Measurements from ENCODE around the gene RPS6KA2. TPM values are rescaled to one million over a fixed set of nuclear protein-coding genes. Genes with fewer than 3 reads are reported as not detected.

RPS6KA2 gene
- total and polyA plus RNA-seq, 4 experiments from 2014 or later, result 1.1 to 10.6 (median 6.6) TPM

DNA sequence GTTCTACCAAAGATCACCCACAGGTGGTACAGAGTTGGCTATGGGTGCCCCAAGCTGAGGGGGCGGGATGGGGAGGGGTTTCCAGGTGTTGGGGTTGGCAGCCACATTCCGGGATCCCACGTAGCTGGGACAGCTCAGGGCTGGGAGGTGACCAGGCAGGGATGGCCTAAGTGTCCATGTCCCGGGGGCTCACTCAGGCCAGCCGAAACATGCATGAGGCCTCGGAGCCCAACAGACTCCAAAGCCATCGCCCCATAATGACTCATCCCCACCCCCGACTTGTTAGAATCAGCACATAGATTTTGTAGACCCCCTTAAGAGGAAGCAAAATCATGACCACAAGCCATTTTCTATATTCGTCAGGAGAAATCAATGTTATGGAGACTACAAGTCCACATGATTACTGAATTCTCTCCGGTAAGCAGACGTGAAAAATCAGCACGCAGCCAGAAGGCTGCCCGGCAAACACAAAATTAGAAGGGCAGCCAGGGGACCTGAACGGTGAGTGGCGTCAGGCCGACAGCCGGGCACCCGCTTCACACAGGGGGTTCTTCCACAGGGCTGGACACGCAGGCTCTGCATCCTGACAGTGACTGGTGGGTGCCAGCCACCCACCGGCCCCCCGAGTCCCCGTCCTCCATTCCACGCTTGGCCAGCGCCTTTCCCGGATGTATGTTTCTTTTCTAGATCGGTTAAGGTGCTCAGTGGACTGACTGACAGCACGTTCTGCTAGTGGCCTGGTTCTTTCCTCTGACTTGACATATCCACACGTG lies 121.7 kb downstream of the RPS6KA2 start:
- H3K27me3 ChIP-seq (ENCODE audit: insufficient read depth, low read length), result no peaks in the 10 kb centered on the region
- H3K9me3 Mint-ChIP-seq, result no peaks in the 10 kb centered on the region
- ChIA-PET CTCF (ENCODE audit: partially characterized antibody) (no interaction called here), POLR2A (ENCODE audit: partially characterized antibody) (no interaction called here)
- no peak overlapping the region for H3K27ac Mint-ChIP-seq
- H3K27me3 Mint-ChIP-seq, result no peaks in the 10 kb centered on the region
- H3K27ac ChIP-seq (ENCODE audit: low read depth, low read length), result no peak overlapping the region
- no peaks in the 10 kb centered on the region for H3K4me1 ChIP-seq (ENCODE audit: insufficient read depth, low read length)
- no peak for DNase-seq
- H3K4me1 Mint-ChIP-seq, result peaks cover 0 to 4% (median 0%) of the 10 kb centered on the region in 4 donors
- no peak overlapping the region for H3K4me3 Mint-ChIP-seq
- no peaks in the 10 kb centered on the region for H3K36me3 ChIP-seq (ENCODE audit: insufficient read depth, low read length)
- H3K4me3 ChIP-seq (ENCODE audit: low read length in 2 of 2), result no peak overlapping the region
- intact Hi-C loops (cut with micrococcal nuclease), result no loop called here
- no peaks in the 10 kb centered on the region for H3K9me3 ChIP-seq (ENCODE audit: control insufficient read depth in 1 of 2, low read length in 2 of 2)
- H3K36me3 Mint-ChIP-seq, result peaks cover 0 to 12% of the 10 kb centered on the region in 2 donors

GRCh38 chr6:166504100-166504499 lies 123.0 kb downstream of the RPS6KA2 start:
- intact Hi-C loops (cut with micrococcal nuclease), result no loop called here
- peaks cover 0 to 18% of the 10 kb centered on the region in 2 donors for H3K36me3 Mint-ChIP-seq

DNA sequence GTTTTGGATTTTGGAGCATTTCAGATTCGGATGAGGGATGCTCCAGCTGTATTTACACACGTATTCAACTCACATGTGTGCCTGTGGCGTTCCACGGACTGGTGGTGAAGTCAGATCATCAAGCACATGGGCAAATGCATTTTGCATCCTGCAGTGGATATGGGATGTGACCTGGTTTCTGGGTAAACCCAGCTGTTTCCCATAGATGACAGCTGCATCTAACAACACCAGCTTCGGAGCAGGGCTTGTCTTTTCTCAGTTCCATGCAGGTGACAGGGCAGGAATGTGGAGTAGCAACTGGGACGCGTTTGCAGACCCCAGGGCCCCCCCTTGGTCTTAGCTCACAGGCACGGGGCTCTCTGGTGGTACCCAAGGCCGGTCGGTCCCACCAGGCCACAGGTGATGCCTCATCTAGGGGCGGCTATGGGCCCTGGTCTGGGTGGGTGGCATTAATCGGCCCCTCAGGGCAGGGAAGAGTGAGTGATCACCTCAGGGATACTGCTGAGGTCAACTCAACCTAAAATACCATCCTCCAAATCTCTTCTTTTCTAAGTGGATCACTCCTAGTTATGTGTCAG lies 123.8 kb downstream of the RPS6KA2 start:
- no peaks in the 10 kb centered on the region for H3K4me1 ChIP-seq (ENCODE audit: insufficient read depth, low read length)
- H3K27me3 ChIP-seq (ENCODE audit: insufficient read depth, low read length), result no peaks in the 10 kb centered on the region
- Mint-ChIP-seq H3K27ac (peak overlapping the region in 1 of 7 donors; percentile 43), H3K4me1 (peaks cover 0 to 7% (median 0%) of the 10 kb centered on the region in 4 donors), H3K27me3 (no peaks in the 10 kb centered on the region), H3K36me3 (peaks cover 3 to 17% of the 10 kb centered on the region in 2 donors), H3K9me3 (peaks cover 0 to 4% (median 0%) of the 10 kb centered on the region in 8 donors), H3K4me3 (no peak overlapping the region)
- H3K36me3 ChIP-seq (ENCODE audit: insufficient read depth, low read length), result no peaks in the 10 kb centered on the region
- ChIA-PET POLR2A (ENCODE audit: partially characterized antibody) (no interaction called here), CTCF (ENCODE audit: partially characterized antibody) (interaction anchor here (1.0 to 1.2 kb wide), 2 partner anchors 9 to 103 kb away, joined by 3 read pairs; no protein-coding TSS in a partner anchor)
- DNase-seq, result no peak
- H3K27ac ChIP-seq (ENCODE audit: low read depth, low read length), result no peak overlapping the region
- no peaks in the 10 kb centered on the region for H3K9me3 ChIP-seq (ENCODE audit: control insufficient read depth in 1 of 2, low read length in 2 of 2)
- no peak overlapping the region for H3K4me3 ChIP-seq (ENCODE audit: low read length in 2 of 2)
- intact Hi-C loops (cut with micrococcal nuclease), result no loop called here

More at GRCh38 chr6:166504100-166504499, 123.0 kb downstream of the RPS6KA2 start:
- Mint-ChIP-seq H3K9me3 (peaks cover 0 to under 1% (median 0%) of the 10 kb centered on the region in 8 donors), H3K27ac (peak overlapping the region in 1 of 7 donors; percentile 18), H3K4me3 (no peak overlapping the region), H3K4me1 (peaks cover 0 to 7% (median 0%) of the 10 kb centered on the region in 4 donors), H3K27me3 (no peaks in the 10 kb centered on the region)
- H3K27me3 ChIP-seq (ENCODE audit: insufficient read depth, low read length), result no peaks in the 10 kb centered on the region
- CTCF ChIA-PET (ENCODE audit: partially characterized antibody), result no interaction called here
- no peak overlapping the region for H3K4me3 ChIP-seq (ENCODE audit: low read length in 2 of 2)
- no peak for DNase-seq
- POLR2A ChIA-PET (ENCODE audit: partially characterized antibody), result no interaction called here
- H3K4me1 ChIP-seq (ENCODE audit: insufficient read depth, low read length), result no peaks in the 10 kb centered on the region
- H3K9me3 ChIP-seq (ENCODE audit: control insufficient read depth in 1 of 2, low read length in 2 of 2), result no peaks in the 10 kb centered on the region
- H3K36me3 ChIP-seq (ENCODE audit: insufficient read depth, low read length), result no peaks in the 10 kb centered on the region
- H3K27ac ChIP-seq (ENCODE audit: low read depth, low read length), result no peak overlapping the region

GRCh38 chr6:166502453-166502852 lies 124.6 kb downstream of the RPS6KA2 start:
- H3K4me1 Mint-ChIP-seq, result peaks cover 0 to 5% (median 0%) of the 10 kb centered on the region in 4 donors
- Histone ChIP-seq H3K27me3 (ENCODE audit: insufficient read depth, low read length) (no peaks in the 10 kb centered on the region), H3K36me3 (ENCODE audit: insufficient read depth, low read length) (no peaks in the 10 kb centered on the region), H3K4me1 (ENCODE audit: insufficient read depth, low read length) (no peaks in the 10 kb centered on the region), H3K4me3 (ENCODE audit: low read length in 2 of 2) (no peak overlapping the region), H3K27ac (ENCODE audit: low read depth, low read length) (no peak overlapping the region), H3K9me3 (ENCODE audit: control insufficient read depth in 1 of 2, low read length in 2 of 2) (no peaks in the 10 kb centered on the region)
- no peak for DNase-seq
- peaks cover 3 to 17% of the 10 kb centered on the region in 2 donors for H3K36me3 Mint-ChIP-seq
- no peak overlapping the region for H3K27ac Mint-ChIP-seq
- ChIA-PET CTCF (ENCODE audit: partially characterized antibody) (interaction anchor here (0.5 to 1.2 kb wide), 2 partner anchors 102 to 568 kb away, joined by 3 read pairs; no protein-coding TSS in a partner anchor), POLR2A (ENCODE audit: partially characterized antibody) (no interaction called here)
- no peak overlapping the region for H3K4me3 Mint-ChIP-seq
- intact Hi-C loops (cut with micrococcal nuclease), result no loop called here
- no peaks in the 10 kb centered on the region for H3K27me3 Mint-ChIP-seq
- peaks cover 0 to 4% (median 0%) of the 10 kb centered on the region in 8 donors for H3K9me3 Mint-ChIP-seq

GRCh38 chr6:166501246-166501645 lies 125.8 kb downstream of the RPS6KA2 start:
- ChIA-PET CTCF (ENCODE audit: partially characterized antibody) (interaction anchor here (1.2 kb wide), 1 partner anchor 11 kb away, joined by 5 read pairs; no protein-coding TSS in a partner anchor), POLR2A (ENCODE audit: partially characterized antibody) (no interaction called here)
- intact Hi-C loops (cut with micrococcal nuclease), result no loop called here

DNA sequence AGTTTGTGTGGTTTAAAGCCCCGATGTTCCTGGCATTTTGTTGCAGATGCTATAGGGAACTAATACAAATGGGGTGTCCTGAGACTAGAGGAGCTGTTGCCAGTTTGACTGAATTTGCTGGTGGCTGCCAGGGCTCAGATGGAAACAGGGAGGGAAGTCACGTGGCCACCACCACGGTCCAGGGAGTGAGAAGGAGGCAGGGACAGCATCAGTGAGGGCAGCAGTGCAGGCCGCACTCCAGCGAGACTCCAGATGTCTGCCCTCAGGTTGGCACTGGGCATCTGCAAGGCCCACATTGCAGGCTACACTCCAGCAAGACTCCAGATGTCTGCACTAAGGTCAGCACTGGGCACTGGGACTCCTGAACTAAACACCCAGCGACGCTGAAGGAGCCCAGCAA lies 126.8 kb downstream of the RPS6KA2 start:
- ChIA-PET CTCF (ENCODE audit: partially characterized antibody) (interaction anchor here (1.2 kb wide), 1 partner anchor 12 kb away, joined by 5 read pairs; no protein-coding TSS in a partner anchor), POLR2A (ENCODE audit: partially characterized antibody) (no interaction called here)

More at GRCh38 chr6:166501246-166501645, 125.8 kb downstream of the RPS6KA2 start:
- no peak for DNase-seq
- H3K27me3 ChIP-seq (ENCODE audit: insufficient read depth, low read length), result no peaks in the 10 kb centered on the region
- no peaks in the 10 kb centered on the region for H3K9me3 ChIP-seq (ENCODE audit: control insufficient read depth in 1 of 2, low read length in 2 of 2)
- H3K27me3 Mint-ChIP-seq, result no peaks in the 10 kb centered on the region
- H3K27ac ChIP-seq (ENCODE audit: low read depth, low read length), result no peak overlapping the region
- no peak overlapping the region for H3K4me3 ChIP-seq (ENCODE audit: low read length in 2 of 2)
- H3K36me3 Mint-ChIP-seq, result peaks cover 3 to 23% of the 10 kb centered on the region in 2 donors
- no peak overlapping the region for H3K27ac Mint-ChIP-seq
- no peak overlapping the region for H3K4me3 Mint-ChIP-seq
- no peaks in the 10 kb centered on the region for H3K4me1 ChIP-seq (ENCODE audit: insufficient read depth, low read length)
- H3K9me3 Mint-ChIP-seq, result peaks cover 0 to 4% (median 0%) of the 10 kb centered on the region in 8 donors
- no peaks in the 10 kb centered on the region for H3K36me3 ChIP-seq (ENCODE audit: insufficient read depth, low read length)
- peaks cover 0 to 3% (median 0%) of the 10 kb centered on the region in 4 donors for H3K4me1 Mint-ChIP-seq

More for the DNA sequence above, 126.8 kb downstream of the RPS6KA2 start:
- peaks cover 3 to 23% of the 10 kb centered on the region in 2 donors for H3K36me3 Mint-ChIP-seq
- H3K27ac Mint-ChIP-seq, result peak overlapping the region in 1 of 7 donors; percentile 48
- Histone ChIP-seq H3K27me3 (ENCODE audit: insufficient read depth, low read length) (no peaks in the 10 kb centered on the region), H3K4me1 (ENCODE audit: insufficient read depth, low read length) (no peaks in the 10 kb centered on the region), H3K4me3 (ENCODE audit: low read length in 2 of 2) (no peak overlapping the region), H3K27ac (ENCODE audit: low read depth, low read length) (no peak overlapping the region), H3K9me3 (ENCODE audit: control insufficient read depth in 1 of 2, low read length in 2 of 2) (no peaks in the 10 kb centered on the region), H3K36me3 (ENCODE audit: insufficient read depth, low read length) (no peaks in the 10 kb centered on the region)
- intact Hi-C loops (cut with micrococcal nuclease), result no loop called here
- DNase-seq, result no peak
- no peaks in the 10 kb centered on the region for H3K27me3 Mint-ChIP-seq
- no peak overlapping the region for H3K4me3 Mint-ChIP-seq
- H3K9me3 Mint-ChIP-seq, result peaks cover 0 to 4% (median 0%) of the 10 kb centered on the region in 8 donors
- H3K4me1 Mint-ChIP-seq, result peaks cover 0 to 3% (median under 1%) of the 10 kb centered on the region in 4 donors

Measured in CD4-positive, alpha-beta memory T cell (primary cell).